ENCODE data around the gene KCNQ1.
A peak's percentile ranks its signal among the peaks of the same experiment; 100 is the strongest.
"Not testable (repeated sequence)": the region's sequence is repeated elsewhere in the genome, so short reads cannot be mapped to it uniquely, and the experiment has no call there.

Gene KCNQ1

GRCh38 chr11:2477936-2478335 lies 33.1 kb downstream of the KCNQ1 start:
- no peak for DNase-seq

GRCh38 chr11:2480067-2480873 lies 35.5 kb downstream of the KCNQ1 start:
- DNase-seq: not testable (repeated sequence)

DNA sequence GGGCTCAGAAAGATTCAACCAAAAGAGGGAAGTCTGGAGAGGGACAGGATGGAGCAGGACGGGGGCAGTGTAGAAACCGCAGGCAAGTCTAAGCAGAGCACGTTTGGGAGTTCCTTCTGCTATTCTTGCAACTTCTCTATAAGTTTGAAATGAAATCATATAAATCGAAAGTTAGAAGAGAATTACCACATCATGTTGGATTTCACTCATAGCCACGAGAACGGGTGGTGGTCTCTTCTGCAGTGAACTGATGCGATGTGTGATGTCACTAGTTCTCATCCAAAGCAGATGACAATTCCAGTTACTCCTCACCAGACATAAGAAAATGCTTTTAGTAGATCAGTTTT lies 36.0 kb downstream of the KCNQ1 start:
- DNase-seq: no peak

DNA sequence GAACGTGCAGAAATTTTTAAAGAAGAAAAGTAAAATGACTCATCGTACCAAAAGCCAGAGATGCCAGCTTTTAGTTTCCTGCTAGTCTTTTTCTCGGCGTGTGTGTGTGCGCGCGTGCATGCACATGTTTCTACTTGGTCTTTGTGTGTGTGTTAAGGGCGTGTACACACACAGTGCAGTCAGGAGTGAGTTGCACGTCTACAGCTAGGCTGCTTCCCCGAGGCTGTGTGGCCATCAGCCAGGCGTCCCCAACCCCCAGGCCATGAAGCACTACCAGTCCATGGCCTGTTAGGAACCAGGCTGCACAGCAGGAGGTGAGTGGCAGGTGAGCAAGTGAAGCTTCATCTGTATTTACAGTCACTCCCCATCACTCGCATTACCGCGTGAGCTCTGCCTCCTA lies 36.4 kb downstream of the KCNQ1 start:
- peak; percentile 46 for DNase-seq

DNA sequence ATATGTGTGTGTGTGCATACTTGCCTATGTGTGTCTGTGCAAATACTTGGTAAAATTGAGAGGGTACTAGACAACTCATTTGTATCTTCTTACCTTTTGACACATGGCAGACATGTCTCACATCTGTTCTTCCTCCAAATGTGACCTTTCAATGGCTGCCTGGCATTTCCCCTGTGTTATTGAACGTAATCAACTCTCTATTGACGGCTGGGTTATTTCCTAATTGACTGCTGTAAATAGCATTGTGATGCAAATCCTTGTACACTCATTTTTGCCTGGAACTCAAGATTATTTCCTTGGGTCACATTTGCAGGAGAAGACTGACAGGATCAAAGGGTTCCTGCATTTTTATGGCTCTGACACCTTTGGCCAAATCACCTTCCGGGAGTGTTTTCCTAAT lies 37.4 kb downstream of the KCNQ1 start:
- no peak for DNase-seq

- DNase-seq: no peak
Observed at GRCh38 chr11:2482745-2483144, 37.9 kb downstream of the KCNQ1 start.

DNA sequence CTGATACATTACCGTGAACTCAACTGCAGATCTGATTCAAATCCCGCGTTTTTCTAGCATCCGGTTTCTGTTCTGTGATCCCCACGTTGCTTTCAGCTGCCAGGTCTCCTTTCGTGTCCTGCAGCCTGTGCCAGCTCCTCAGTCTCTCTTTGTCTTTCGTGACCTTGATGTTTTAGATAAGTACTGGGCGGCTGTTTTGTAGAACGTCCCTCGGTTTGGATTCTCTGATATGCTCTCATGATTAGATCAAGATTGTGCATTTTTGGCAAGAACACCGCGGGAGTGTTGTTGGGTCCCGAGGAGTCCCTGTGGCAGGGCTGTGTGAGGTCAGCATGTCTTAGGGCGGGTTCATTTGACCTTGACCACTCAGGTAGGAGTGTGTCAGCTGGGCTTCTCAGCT lies 38.6 kb downstream of the KCNQ1 start:
- no peak for DNase-seq

GRCh38 chr11:2484576-2485125 lies 39.8 kb downstream of the KCNQ1 start:
- DNase-seq: no peak

DNA sequence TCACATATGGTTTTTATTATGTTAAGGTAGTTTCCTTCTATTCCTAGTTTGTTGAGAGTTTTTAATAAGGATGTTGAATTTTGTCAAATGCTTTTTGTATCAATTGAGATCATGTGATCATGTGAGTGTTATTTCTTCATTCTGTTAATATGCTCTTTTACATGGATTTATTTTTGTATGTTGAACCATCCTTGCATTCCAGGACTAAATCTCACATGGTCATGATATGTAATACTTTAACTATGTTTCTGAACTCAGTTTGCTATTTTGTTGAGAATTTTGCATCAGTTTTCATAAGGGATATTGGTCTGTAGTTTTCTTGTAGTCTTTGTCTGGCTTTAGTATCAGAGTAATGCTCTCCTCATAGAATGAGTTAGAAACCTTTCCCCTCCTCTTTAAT lies 43.2 kb downstream of the KCNQ1 start:
- DNase-seq: no peak

DNA sequence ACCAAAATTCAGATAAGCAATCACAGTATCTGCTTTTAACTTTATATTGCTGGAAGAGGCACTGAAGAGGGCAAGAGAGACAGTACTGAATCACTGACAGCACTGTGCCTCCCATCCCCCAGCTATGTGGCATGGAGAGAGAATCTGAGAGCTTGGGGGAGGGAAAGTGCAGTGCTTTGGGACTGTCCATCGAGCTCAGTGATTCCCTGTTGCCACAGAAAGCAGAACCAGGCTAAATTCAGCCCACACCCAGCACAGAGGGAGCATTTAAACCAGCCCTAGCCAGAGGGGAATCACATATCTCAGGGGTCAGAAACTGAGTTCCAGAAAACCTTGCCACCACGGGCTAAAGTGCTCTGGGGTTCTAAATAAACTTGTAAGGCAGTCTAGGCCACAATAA lies 44.3 kb downstream of the KCNQ1 start:
- no peak for DNase-seq

GRCh38 chr11:2497951-2498350 lies 53.1 kb downstream of the KCNQ1 start:
- DNase-seq: not testable (repeated sequence)

DNA sequence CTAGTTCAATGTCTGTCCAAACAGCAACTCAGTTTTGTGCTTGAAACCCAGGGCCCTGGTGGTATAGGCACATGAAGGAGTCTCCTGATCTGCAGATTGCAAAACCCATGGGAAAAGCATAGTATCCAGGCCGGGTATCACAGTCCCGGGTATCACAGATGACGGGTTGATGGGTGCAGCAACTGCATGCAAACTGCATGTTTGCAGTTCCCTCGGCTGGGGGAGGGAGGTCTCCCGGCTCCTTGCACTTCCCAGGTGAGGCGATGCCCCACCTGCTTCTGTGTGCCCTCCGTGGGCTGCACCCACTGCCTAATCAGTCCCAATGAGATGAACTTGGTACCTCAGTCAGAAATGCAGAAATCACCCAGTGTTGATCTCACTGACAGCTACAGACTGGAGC lies 53.9 kb downstream of the KCNQ1 start:
- no peak for DNase-seq

DNA sequence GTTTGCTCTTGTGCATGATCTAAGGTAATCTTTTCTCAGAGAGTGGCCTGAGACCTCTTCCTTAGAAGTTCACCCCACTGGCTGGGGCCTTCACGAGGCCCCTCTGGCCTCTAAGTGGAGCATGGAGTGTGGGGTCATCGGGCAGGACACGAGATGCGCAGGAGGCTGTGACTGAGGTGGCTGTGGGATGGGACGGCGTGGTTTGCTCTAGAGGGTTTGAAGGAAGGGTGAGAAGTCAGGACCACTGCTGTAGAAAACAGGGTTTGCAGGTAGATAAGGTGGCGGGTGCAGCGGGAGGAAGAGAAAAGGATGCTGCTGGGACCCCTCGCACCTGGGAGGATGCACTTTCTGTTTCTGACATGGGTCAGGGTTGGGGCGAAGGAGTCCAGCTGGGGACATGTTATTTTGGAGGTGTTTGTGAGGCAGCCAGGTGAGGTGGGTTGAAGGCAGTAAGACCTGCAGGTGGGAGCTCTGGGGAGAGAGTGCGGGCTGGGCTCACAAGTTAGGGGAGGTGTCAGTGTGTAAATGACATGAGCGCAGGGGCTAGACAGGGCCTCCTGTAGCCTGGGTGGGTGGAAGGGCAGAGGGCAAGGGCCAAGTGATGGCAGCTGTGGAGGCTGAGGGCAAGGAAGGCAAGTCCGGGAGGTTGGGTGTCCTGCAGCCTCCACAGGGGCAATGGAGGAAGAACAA lies 62.5 kb downstream of the KCNQ1 start:
- no peak for DNase-seq

DNA sequence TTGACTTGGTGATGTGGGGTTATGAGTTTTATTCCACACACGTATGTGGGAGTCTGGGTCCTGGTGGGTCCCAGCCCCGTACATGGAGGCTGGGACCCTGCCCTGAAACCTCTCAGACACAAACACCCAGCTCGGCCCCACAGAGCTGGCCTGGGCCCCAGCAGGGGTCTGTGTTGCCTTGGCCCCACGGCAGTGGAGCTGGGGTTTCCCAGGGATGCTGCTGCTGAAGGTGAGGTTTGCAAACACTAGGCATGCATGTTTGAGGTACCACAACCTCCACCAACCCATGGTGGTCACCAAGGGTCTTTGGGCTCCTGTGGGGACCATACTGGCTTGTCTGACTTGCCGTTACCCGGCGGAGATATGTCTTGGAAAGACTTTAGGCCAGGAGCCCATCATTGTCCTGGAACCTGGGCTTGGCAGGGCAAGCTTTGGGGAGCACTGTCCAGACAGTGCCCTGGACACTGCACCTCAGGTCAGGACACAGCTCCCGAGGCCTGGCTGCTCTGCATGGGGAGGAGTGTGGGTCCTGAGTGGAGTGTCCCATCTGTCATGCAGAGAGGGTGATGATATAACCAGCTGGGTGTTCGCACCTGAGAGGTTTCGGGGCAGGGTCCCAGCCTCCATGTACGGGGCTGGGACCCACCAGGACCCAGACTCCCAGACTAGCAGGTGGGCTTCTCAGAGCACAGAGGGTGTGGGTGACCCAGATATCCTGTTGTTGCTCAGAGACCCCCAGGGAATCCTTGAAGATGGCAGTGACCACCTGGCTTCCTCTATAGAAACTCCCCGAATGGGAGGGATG lies 63.3 kb downstream of the KCNQ1 start:
- DNase-seq: no peak

GRCh38 chr11:2508793-2509192 lies 64.0 kb downstream of the KCNQ1 start:
- DNase-seq: no peak

- DNase-seq: no peak
Observed at GRCh38 chr11:2509481-2510001, 64.7 kb downstream of the KCNQ1 start.

DNA sequence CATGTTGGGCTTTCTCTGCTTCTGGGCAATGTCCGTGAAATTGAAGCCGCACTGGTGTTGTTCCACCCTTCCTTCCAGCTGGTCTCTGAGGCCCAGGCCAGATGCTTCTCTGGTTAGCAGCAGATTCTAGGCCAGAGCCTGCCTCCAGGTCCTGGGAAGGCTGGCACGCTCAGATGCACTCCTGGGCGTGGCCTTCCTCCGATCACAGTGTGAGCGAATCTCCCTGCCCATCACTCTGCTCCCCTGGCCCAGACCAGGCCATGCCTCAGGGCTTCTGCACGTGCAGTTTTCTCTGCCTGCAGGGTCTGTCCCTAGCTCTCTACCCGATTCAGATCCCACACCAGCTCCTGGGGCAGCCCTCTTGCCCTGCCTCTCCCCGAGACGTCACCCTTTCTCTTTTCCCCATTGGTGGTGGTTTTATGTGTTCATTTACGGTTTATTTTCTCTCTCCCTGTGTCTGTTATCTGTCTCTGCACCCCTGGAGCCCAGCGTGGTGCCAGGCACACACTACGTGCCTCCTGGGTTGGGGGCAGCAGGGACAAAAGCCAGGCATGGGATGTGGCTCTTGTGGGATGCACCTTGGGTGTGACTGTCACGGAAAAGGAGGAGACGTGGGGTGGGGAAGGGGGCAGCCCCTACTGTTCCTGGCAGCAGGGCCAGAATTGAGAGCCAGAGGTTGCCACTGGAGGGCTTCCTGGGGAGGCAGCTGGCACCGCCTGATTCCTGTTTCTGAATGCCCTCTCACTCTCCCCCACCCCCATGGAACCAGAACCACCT lies 66.0 kb downstream of the KCNQ1 start:
- no peak for DNase-seq

- no peak for DNase-seq
Observed at GRCh38 chr11:2511421-2512369, 66.9 kb downstream of the KCNQ1 start.

GRCh38 chr11:2512431-2513407 lies 67.9 kb downstream of the KCNQ1 start:
- DNase-seq: no peak

- DNase-seq: no peak
Observed at GRCh38 chr11:2513441-2513840, 68.6 kb downstream of the KCNQ1 start.
